GM18519 (cell line): ENCODE results near the gene COL4A1.
"Not testable (repeated sequence)": the region's sequence is repeated elsewhere in the genome, so short reads cannot be mapped to it uniquely, and the experiment has no call there.

Experiments
- ATAC-seq: cut with Tn5 transposase; IDR thresholded peaks from one replicate; pipeline ENCODE4 v1.9.1; 2021; ENCODE audit warnings: mild to moderate bottlenecking, moderate library complexity; ENCODE audit not compliant: unreplicated experiment, low FRiP score

Gene COL4A1

GRCh38 chr13:110326263-110326904 lies 19.4 kb upstream of the COL4A1 start:
- no peak for ATAC-seq

GRCh38 chr13:110324026-110324749 lies 17.2 kb upstream of the COL4A1 start:
- ATAC-seq = no peak

- ATAC-seq = no peak
These were observed 16.4 kb upstream of the COL4A1 start for GRCh38 chr13:110323172-110323891.

GRCh38 chr13:110322828-110323171 lies 15.8 kb upstream of the COL4A1 start:
- ATAC-seq = no peak

- ATAC-seq = no peak
These were observed 15.3 kb upstream of the COL4A1 start for GRCh38 chr13:110322126-110322827.

GRCh38 chr13:110321573-110321972 lies 14.6 kb upstream of the COL4A1 start:
- not testable (repeated sequence) for ATAC-seq

- ATAC-seq = no peak
These were observed 13.7 kb upstream of the COL4A1 start for GRCh38 chr13:110320645-110321044.

DNA sequence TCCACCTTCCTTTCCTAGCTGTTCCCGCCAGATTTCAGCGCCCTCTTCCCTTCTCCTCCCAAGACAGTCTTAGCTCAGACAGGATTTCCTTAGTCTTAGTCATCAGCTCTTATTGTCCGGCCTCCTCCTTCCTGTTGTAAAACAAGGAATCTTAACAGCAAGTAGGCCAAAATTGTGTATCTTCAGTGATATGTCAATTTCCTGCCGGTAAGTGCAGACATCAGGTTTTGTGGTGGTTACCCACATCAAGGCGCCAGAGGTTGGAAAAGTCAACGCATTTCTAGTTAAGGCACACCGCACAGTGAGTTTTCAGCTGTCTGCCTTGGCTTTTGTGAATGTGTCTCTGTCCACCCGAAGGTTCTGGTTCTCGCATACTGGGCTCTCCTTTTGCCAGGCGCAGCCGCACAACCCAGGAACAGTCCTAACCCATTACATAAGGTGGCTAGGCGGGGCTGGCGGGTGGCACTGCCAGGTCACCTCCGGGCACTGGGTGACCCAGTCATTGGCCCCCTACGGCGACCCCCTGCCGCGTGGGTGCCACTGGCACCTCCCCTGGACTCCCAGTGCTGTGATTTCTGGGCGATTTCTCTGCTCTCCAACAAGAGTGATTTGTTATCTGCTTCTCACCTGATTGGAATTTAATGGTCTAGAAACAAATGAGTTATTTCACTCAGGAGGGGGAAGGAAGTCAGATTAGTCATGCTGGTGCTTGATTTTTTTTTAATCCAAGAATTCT lies 13.0 kb upstream of the COL4A1 start:
- no peak for ATAC-seq

GRCh38 chr13:110319397-110319773 lies 12.4 kb upstream of the COL4A1 start:
- no peak for ATAC-seq

GRCh38 chr13:110318920-110319319 lies 12.0 kb upstream of the COL4A1 start:
- ATAC-seq = no peak

- no peak for ATAC-seq
These were observed 10.7 kb upstream of the COL4A1 start for GRCh38 chr13:110317496-110318195.

- no peak for ATAC-seq
These were observed 10.1 kb upstream of the COL4A1 start for GRCh38 chr13:110317093-110317492.

GRCh38 chr13:110316196-110316595 lies 9.2 kb upstream of the COL4A1 start:
- ATAC-seq = no peak

DNA sequence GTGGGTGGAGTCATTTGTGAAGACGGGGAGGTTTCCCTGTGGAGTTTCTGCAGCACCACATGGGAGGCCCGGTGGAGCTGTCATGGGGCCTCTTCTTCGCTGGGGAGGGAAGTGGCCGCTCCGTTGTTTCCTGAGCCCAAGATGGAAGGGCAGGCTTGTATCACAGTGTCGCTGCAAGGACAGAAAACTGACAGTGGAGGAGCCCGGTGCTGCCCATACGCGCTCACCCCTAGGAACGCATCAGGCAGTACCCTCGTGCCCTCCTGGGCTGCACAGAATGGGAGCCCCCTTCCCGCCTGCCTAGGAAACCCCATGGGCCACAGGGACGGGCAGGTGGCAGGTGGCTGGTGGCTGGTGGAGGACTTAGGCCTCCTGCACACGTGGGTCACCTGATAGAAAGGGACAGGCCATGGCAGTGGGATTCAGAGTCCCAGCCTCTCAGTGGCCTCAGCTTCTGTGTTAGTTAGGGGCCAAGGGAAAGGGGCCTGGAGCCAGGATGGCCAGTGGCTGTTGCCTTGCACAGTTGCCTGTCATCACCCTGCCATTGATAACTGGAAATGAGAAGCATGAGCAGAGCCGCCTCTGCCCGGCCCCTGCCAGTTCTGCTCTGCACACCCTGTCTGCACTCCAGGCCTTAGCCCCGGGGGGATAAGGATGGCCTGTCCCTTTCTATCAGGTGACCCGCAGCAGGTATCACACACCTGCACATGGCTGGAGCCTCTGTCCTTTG lies 7.7 kb upstream of the COL4A1 start:
- no peak for ATAC-seq

GRCh38 chr13:110313733-110314132 lies 6.8 kb upstream of the COL4A1 start:
- not testable (repeated sequence) for ATAC-seq

DNA sequence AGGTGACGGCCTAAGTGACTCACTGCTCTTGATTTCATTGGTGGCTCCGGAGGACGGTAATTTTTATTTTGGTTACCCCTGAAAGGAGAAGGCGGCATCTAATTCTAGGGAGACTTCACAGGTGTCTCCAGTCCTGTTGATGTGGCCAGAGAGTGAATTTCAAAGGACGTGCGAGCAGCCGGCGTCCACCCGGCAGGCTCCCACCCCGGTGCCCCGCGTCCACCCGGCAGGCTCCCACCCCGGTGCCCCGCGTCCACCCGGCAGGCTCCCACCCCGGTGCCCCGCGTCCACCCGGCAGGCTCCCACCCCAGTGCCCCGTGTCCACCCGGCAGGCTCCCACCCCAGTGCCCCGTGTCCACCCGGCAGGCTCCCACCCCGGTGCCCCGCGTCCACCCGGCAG lies 6.3 kb upstream of the COL4A1 start:
- ATAC-seq = not testable (repeated sequence)

DNA sequence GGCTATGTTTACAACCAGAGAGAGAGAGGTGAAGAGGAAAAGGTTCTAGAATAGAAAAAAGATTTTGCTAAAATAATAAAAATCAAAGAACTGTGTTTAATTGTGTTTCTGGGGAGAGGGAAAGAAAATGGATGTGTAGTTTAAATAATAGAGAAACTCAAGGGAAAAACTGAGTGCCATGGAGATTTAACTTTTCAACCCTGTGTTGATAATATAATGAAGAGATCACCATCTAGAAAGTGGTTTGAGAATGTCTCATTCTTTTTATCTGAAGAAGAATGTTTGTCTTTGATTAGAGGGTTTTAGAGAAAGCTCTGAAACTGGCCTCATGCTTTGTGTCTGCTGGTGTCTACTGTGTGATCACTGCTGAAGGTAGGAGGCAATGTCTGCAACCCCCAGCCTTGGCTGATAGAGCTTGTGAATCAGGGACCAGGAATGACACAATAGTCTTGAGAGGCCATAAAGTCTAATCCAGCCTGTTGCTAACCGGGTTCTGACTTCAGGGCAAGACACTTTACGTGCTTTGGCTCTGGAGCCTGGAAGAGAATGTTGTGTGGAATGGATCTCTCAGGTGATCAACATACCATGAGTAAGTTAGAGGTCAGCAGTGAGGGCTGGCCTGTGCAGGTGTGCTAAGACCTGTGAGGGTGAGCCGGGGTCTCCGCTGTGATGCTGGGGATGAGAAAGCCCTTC lies 5.5 kb upstream of the COL4A1 start:
- no peak for ATAC-seq

DNA sequence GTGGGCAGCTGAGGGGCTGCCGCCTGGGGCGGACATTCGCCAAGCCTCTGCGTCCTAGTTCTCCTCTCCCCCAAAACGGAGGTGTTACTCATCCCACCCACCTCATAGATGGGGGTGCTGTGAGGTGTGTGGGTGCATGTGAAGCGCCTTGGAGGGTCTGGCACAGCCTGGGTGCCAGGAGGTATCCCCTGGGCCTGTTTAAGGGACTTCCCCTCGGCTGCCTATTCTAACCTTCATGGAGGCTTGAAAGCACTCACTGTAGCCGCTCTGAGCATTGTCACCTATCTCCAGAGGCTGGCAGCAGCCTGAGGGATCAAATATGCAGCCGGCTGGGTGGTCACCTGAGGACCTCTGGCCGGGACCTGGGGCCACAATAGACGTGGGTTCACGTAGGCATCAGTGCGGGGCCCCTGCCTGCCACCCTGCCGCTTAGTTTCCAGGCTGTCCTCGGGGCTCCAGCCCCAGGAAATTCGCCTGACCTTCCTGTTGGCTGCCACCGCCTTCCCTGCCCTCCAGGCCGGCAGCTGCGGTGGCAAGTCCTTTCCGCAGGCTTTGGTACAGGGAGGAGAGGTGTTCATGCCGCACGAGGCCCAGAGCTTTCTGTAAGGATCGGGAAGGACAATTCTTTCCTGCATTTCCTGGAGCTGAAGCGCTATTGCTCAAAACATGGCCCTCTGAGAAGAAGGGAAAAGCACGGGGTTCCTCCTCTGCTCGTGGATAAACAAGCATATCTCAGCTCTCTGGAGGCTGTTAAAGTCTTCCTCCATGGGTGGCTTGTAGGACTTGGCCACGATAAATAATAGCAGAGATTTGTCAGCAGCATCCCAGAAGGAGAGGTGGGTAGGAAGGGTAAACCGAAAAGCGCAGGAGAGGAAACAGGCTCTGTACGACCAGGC lies 4.7 kb upstream of the COL4A1 start:
- ATAC-seq = no peak
